ENCODE measurements around the gene KDR.

Gene KDR

GRCh38 chr4:55143858-55144257 is 18.5 kb upstream of the KDR start:
- no peak for DNase-seq (ENCODE audit: low read depth)
- H3K4me3 ChIP-seq (ENCODE audit: control insufficient read depth, low read depth, low read length), result no peak overlapping the region
- TF ChIP-seq CTCF (conservative IDR thresholded peaks at IDR 0.05; ENCODE audit: control insufficient read depth, insufficient read depth, low read depth, low read length), result no peak

GRCh38 chr4:55138367-55138766 is 13.0 kb upstream of the KDR start:
- TF ChIP-seq CTCF (conservative IDR thresholded peaks at IDR 0.05; ENCODE audit: control insufficient read depth, insufficient read depth, low read depth, low read length), result no peak
- H3K4me3 ChIP-seq (ENCODE audit: control insufficient read depth, low read depth, low read length), result no peak overlapping the region
- DNase-seq (ENCODE audit: low read depth), result no peak

GRCh38 chr4:55136634-55137033 is 11.2 kb upstream of the KDR start:
- DNase-seq (ENCODE audit: low read depth), result no peak
- no peak for TF ChIP-seq CTCF (conservative IDR thresholded peaks at IDR 0.05; ENCODE audit: control insufficient read depth, insufficient read depth, low read depth, low read length)
- H3K4me3 ChIP-seq (ENCODE audit: control insufficient read depth, low read depth, low read length), result no peak overlapping the region

- no peak for DNase-seq (ENCODE audit: low read depth)
These were observed 8.6 kb upstream of the KDR start for GRCh38 chr4:55133951-55134350.

GRCh38 chr4:55132775-55133174 is 7.4 kb upstream of the KDR start:
- H3K4me3 ChIP-seq (ENCODE audit: control insufficient read depth, low read depth, low read length), result no peak overlapping the region
- no peak for DNase-seq (ENCODE audit: low read depth)
- TF ChIP-seq CTCF (conservative IDR thresholded peaks at IDR 0.05; ENCODE audit: control insufficient read depth, insufficient read depth, low read depth, low read length), result no peak

More at GRCh38 chr4:55133951-55134350, 8.6 kb upstream of the KDR start:
- no peak overlapping the region for H3K4me3 ChIP-seq (ENCODE audit: control insufficient read depth, low read depth, low read length)
- TF ChIP-seq CTCF (conservative IDR thresholded peaks at IDR 0.05; ENCODE audit: control insufficient read depth, insufficient read depth, low read depth, low read length), result no peak

GRCh38 chr4:55127521-55127920 is 2.1 kb upstream of the KDR start:
- no peak overlapping the region for H3K4me3 ChIP-seq (ENCODE audit: control insufficient read depth, low read depth, low read length)
- no peak for TF ChIP-seq CTCF (conservative IDR thresholded peaks at IDR 0.05; ENCODE audit: control insufficient read depth, insufficient read depth, low read depth, low read length)
- DNase-seq (ENCODE audit: low read depth), result no peak

GRCh38 chr4:55127053-55127452 is 1.7 kb upstream of the KDR start:
- TF ChIP-seq CTCF (conservative IDR thresholded peaks at IDR 0.05; ENCODE audit: control insufficient read depth, insufficient read depth, low read depth, low read length), result no peak
- DNase-seq (ENCODE audit: low read depth), result no peak
- H3K4me3 ChIP-seq (ENCODE audit: control insufficient read depth, low read depth, low read length), result no peak overlapping the region

Measured in fibroblast of mammary gland (primary cell).